ENCODE data around the gene COL2A1.
"Not testable (repeated sequence)": the region's sequence is repeated elsewhere in the genome, so short reads cannot be mapped to it uniquely, and the experiment has no call there.

Gene COL2A1

GRCh38 chr12:47975816-47976215 lies 28.5 kb downstream of the COL2A1 start:
- no peak for DNase-seq (ENCODE audit: low read depth)

DNA sequence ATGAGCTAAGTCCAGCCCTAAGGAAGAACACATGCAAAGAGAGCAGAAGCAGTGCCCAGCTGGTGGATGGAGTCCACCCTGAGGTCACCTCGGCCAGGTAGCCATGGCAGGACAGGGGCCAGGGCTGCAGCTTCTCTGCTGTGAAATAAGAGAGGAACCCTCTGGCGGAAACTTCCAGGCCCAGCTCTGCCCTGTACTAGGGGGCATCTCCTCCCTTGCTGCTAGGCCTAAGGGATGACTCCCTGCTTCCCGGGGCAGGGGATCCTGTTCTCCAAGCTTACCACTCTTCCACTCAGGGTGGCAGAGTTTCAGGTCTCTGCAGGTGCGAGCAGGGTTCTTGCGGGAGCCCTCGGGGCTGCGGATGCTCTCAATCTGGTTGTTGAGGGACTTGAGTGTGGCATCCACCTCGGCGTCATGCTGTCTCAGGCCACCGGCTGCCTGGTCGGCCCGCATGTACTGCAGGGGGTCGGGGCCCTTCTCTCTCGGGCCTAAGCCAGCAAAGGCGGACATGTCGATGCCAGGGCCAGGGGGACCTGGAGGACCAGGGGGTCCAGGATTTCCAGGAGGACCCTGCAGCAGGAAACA lies 29.1 kb downstream of the COL2A1 start:
- DNase-seq (ENCODE audit: low read depth): no peak

- no peak for DNase-seq (ENCODE audit: low read depth)
Observed at GRCh38 chr12:47973870-47974269, 30.4 kb downstream of the COL2A1 start.

- DNase-seq (ENCODE audit: low read depth): no peak
Observed at GRCh38 chr12:47972895-47973294, 31.4 kb downstream of the COL2A1 start.

DNA sequence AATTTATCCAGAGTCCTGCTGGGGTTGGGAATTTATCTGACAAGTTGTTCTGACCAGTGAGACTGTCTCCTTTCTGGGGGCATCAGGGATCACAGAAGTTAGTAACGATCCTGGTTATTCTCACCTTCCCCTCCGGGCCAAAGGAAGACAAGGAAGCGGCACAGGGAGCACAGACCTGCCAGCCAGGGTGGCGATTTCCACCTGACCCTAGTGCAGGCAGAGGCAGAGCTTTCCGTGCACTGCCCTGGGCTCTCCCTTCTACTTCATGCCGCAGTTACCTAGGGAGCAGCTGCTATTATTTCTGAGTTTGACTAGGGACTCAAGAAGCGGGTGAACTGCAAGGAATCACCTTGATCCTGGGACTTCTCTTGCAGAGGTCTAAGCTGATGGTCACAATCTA lies 33.4 kb downstream of the COL2A1 start:
- DNase-seq (ENCODE audit: low read depth): no peak

GRCh38 chr12:47969845-47970244 lies 34.4 kb downstream of the COL2A1 start:
- DNase-seq (ENCODE audit: low read depth): no peak

DNA sequence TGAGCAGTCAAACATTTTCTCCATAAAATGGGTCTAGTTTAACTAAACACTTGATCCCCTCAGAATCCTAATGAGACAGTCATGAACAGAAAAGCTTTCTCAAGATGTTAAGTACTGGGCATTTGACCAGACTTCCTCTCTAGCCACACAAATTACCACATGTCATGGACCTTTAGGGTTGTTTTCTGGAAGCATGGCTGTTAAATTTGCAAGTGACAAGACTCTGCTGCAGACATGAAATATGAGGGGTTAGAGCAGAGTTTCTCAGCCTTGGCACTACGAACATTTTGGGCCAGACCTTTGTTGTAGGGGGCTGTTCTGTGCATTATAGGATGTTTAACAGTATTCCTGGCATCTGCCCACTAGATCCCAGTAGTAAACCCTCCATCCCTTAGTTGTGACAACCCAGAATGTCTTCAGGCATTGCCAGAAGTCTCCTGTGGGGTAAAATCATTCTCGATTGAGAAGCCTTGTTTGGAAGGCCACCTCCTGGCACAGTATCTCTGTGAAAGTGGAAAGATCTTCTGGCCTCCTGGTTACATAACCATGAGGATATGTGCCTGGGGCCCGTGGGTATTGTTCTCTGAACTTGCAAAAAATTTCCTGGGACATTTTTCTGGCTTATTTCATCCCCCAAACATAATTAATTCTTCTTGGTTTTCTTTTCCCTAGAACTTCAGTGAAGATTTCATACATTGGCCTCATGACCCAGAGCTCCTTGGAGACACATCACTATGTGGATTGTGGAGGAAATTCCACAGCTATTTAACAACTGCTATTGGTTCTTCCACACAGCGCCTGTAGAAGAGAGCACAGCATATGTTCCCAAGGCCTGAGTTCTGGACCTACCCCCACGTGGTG lies 36.6 kb downstream of the COL2A1 start:
- DNase-seq (ENCODE audit: low read depth): no peak

GRCh38 chr12:47965581-47965980 lies 38.7 kb downstream of the COL2A1 start:
- DNase-seq (ENCODE audit: low read depth): no peak

- no peak for DNase-seq (ENCODE audit: low read depth)
Observed at GRCh38 chr12:47964106-47964728, 40.1 kb downstream of the COL2A1 start.

DNA sequence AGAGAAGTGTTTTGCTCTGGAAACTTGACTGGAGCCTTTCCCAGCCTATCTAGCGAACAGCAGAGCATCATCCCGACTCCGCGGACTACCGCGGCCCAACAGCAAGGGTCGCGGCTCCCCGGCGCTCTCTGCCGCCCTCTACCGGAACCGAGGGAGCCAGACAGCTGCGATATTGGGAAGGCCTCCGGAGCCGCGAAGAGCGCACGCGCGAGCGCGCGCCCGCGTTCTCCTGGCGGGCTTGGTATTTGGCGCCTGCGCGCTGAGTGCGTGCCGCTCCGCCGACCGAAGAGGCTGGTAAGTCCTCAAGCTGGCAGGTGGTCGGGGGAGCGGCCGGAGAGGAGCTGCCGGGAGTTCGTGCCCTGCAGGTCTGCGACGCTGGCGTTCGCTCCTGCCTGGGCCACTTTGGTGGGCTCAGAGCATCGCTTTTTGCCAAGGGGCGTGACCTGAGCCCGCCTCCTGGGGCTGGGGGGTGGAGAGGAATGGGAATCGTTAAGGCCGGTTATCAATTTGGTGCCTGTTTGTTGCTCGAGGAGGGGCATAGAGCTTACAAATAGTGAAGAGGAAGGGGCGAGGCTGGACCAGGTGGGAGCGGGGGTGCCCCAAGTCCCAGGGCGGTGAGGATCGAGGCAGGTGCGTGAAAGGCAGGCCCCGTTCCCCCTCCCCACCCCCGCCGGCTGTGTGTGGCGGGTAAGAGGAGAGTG lies 40.8 kb downstream of the COL2A1 start, which contains the start of gene TMEM106C:
Gene TMEM106C, plus strand, starts transcription at position 257 of the 701 bp plus-strand sequence. CDS start 641 bp downstream, outside the sequence.
- DNase-seq (ENCODE audit: low read depth): peak; percentile 92

- no peak for DNase-seq (ENCODE audit: low read depth)
Observed at GRCh38 chr12:47962198-47962597, 42.1 kb downstream of the COL2A1 start.

DNA sequence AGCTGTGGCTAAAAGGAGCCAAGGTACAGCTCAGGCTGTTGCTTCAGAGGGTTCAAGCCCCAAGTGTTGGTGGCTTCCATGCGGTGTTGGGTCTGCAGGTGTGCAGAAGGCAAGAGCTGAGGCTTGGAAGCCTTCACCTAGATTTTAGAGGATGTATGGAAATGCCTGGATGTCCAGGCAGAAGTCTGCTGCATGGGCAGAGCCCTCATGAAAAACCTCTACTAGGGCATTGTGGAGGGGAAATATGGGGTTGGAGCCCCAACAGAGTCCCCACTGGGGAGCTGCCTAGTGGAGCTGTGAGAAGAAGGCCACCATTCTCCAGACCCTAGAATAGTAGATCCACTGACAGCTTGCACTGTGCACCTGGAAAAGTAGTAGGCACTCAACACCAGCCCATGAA lies 46.6 kb downstream of the COL2A1 start:
- DNase-seq (ENCODE audit: low read depth): not testable (repeated sequence)

- DNase-seq (ENCODE audit: low read depth): no peak
Observed at GRCh38 chr12:47955059-47955458, 49.2 kb downstream of the COL2A1 start.

DNA sequence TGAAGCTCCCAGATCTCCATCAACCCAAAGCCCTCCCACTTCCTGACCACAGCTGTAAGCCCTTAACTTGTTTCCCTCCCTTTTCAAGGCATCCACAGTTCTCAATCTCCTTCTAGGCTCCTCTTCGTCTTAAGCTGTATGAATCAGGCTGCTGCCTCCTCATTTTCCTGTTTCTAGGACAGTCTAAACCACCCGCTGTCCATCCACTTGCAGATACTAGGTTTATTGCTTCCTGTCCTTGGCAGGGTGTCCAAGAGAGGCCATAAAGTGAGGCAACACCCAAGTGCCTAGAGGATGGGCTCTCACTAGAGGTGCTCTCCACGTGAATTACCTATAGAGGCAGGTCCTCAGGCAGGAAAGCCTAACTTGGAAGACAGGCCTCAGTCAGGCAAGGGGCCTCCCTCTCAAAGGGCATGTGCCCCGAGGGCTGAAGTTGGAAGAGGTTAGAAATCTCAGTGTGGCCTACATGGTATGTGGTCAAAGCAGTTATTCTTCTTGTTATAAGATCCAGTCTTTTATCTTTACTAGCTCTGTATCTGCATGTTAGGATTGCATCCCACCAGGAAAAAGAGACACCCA lies 49.7 kb downstream of the COL2A1 start:
- no peak for DNase-seq (ENCODE audit: low read depth)

GRCh38 chr12:47954058-47954457 lies 50.2 kb downstream of the COL2A1 start:
- no peak for DNase-seq (ENCODE audit: low read depth)

- no peak for DNase-seq (ENCODE audit: low read depth)
Observed at GRCh38 chr12:47950856-47951468, 53.3 kb downstream of the COL2A1 start.

GRCh38 chr12:47949441-47950341 lies 54.6 kb downstream of the COL2A1 start:
- DNase-seq (ENCODE audit: low read depth): peak; percentile 44

- no peak for DNase-seq (ENCODE audit: low read depth)
Observed at GRCh38 chr12:47947341-47947740, 56.9 kb downstream of the COL2A1 start.

- DNase-seq (ENCODE audit: low read depth): no peak
Observed at GRCh38 chr12:47946413-47947323, 57.6 kb downstream of the COL2A1 start.
